GM10266 (cell line): ENCODE results near the gene MGAT4C.

Source experiments
- DNase-seq: peaks from one replicate; pipeline ENCODE4 v3.0.0; 2012; ENCODE audit errors: extremely low spot score
- TF ChIP-seq, protein P1 (sequence below): IDR thresholded peaks from 2 replicates; pipeline ENCODE4 v1.5.1; 2012; ENCODE audit warnings: mild to moderate bottlenecking, low read depth; ENCODE audit not compliant: control insufficient read depth, insufficient read depth; ENCODE audit errors: missing control alignments

MGAT4C gene

DNA sequence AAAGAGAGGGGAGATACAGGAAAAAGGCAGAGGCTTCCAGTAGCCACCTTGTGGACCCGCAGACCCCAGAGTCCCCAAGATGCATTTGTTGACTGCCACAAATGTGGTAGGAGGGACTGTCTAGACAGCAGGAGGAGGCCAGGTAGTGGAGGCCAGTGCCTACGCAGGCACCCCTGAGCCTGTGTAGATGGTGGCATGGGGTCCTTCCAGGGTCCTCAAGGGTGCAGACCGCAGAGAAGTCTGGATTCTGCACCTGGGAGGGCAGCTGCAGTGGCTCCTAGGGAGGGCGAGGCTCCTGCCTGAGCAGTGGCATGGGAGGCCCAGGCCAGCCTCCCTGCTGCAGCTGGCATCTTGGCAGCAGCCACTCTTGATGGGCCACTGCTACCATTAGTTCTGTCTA lies 262.4 kb downstream of the MGAT4C start:
- DNase-seq, result no peak
- TF ChIP-seq, protein P1, sequence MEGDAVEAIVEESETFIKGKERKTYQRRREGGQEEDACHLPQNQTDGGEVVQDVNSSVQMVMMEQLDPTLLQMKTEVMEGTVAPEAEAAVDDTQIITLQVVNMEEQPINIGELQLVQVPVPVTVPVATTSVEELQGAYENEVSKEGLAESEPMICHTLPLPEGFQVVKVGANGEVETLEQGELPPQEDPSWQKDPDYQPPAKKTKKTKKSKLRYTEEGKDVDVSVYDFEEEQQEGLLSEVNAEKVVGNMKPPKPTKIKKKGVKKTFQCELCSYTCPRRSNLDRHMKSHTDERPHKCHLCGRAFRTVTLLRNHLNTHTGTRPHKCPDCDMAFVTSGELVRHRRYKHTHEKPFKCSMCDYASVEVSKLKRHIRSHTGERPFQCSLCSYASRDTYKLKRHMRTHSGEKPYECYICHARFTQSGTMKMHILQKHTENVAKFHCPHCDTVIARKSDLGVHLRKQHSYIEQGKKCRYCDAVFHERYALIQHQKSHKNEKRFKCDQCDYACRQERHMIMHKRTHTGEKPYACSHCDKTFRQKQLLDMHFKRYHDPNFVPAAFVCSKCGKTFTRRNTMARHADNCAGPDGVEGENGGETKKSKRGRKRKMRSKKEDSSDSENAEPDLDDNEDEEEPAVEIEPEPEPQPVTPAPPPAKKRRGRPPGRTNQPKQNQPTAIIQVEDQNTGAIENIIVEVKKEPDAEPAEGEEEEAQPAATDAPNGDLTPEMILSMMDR, result no peak

GRCh38 chr12:85985996-85986395 lies 270.2 kb downstream of the MGAT4C start:
- TF ChIP-seq, protein P1, result no peak
- no peak for DNase-seq

GRCh38 chr12:85983601-85984000 lies 272.6 kb downstream of the MGAT4C start:
- TF ChIP-seq, protein P1, result no peak
- DNase-seq, result no peak

DNA sequence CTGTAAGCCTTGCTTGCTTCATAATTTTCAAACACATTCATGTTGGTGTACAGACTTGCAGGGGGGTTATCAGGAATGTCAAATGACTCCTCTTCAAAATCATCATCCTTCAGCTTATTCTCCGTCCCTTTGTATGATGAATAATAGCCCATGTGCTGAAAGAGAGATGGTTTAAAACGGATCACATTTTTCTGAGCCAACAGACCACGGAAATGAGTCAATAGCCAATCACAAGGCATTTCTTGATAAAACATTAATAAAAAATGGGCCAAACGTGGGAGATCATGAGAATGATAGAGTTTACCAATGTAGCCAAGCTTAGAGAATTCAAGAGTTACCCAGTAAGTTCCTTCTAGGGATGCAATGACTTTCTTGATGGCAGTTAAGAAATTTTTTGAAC lies 276.6 kb downstream of the MGAT4C start:
- DNase-seq, result no peak
- TF ChIP-seq, protein P1, result no peak

- DNase-seq, result no peak
- TF ChIP-seq, protein P1, result no peak
Observed at GRCh38 chr12:85975716-85976115, 280.5 kb downstream of the MGAT4C start.

DNA sequence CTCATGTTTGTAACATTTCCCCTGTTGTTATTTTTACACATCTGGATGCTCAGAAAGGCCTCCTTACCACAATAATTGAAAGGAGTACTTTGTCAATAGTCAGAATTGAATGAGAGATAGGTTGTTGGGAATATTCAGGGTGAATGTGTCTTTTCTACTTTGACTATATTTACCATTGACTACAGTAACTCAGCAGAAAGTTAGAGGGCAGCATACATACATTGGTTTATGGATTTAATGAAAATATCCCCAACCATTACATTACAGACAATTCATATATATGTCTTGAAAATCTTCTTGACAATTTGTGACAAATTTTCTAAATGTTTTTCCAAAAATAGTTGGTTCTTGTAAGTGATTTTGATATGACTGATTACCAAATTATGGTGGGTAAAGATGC lies 284.4 kb downstream of the MGAT4C start:
- TF ChIP-seq, protein P1, result no peak
- DNase-seq, result no peak

- TF ChIP-seq, protein P1, result no peak
- no peak for DNase-seq
Observed at GRCh38 chr12:85968606-85969005, 287.6 kb downstream of the MGAT4C start.
